Right lobe of liver (tissue), 6 donors: ENCODE measurements around the gene OSBPL3. TPM values are rescaled to one million over a fixed set of nuclear protein-coding genes. Genes with fewer than 3 reads are reported as not detected.

Experiments
- ATAC-seq, 4 donors: fragments of 200-7000 bp; cut with Tn5 transposase; one replicate each; pipeline ENCODE4 v1.9.1; 2020; ENCODE audit warnings: mild to moderate bottlenecking in 4 of 4, moderate library complexity in 4 of 4
- DNase-seq, 3 donors: peaks; one replicate each; pipeline ENCODE4 v3.0.0-alpha.2; 2020
- H3K27ac ChIP-seq, 3 donors: fragments of 200-600 bp; one replicate each; pipeline ENCODE4 v1.8.0; 2022
- H3K27me3 ChIP-seq, 2 donors: fragments of 200-600 bp; one replicate each; pipeline ENCODE4 v1.8.0; 2022
- H3K36me3 ChIP-seq, 4 donors: fragments of 200-600 bp; sonication (generic) in 1 of 4; one replicate each; pipeline versions ENCODE4 v1.5.1 to v1.8.0; 2017 to 2022; ENCODE audit warnings: control low read depth in 1 of 4
- H3K4me1 ChIP-seq, 4 donors: fragments of 200-600 bp; sonication (generic) in 1 of 4; one replicate each; pipeline versions ENCODE4 v1.5.1 to v1.8.0; 2017 to 2022; ENCODE audit warnings: control low read depth in 1 of 4
- H3K4me3 ChIP-seq, 3 donors: fragments of 200-600 bp; one replicate each; pipeline ENCODE4 v1.8.0; 2022
- H3K9me3 ChIP-seq, 4 donors: fragments of 200-600 bp; sonication (generic) in 1 of 4; one replicate each; pipeline versions ENCODE4 v1.5.1 to v1.8.0; 2017 to 2022; ENCODE audit warnings: control low read depth in 1 of 4
- POLR2A ChIP-seq: fragments of 450-650 bp; IDR thresholded peaks from one replicate; pipeline ENCODE4 v1.6.1; 2017; ENCODE audit warnings: antibody characterized with exemption, mild to moderate bottlenecking
- WGBS: methylation state at CpG from one replicate; pipeline ENCODE4 v1.1.6; 2018; ENCODE audit warnings: low coverage, low lambda C conversion rate; ENCODE audit not compliant: insufficient coverage; ENCODE audit errors: missing lambda C conversion rate; 5-methylcytosine and 5-hydroxymethylcytosine counted together
- intact Hi-C, 2 donors: fragments of 100-400 bp; cut with DNase I; formaldehyde crosslinking; loops; one replicate each; pipeline versions ENCODE4 v1.11.2 to v1.14.1; 2022
- total RNA-seq, 6 experiments: library from RNA; depleted of rRNA in 2 of 6; stranded (reverse); fragments of >200 nt in 2 of 6; fragmentation: NEBNext Ultra II Directional in 3 of 6; extraction: Animal tissue kit (Norgen Biotek cat#: 25700) in 3 of 6; gene quantifications; one replicate each; pipeline versions ENCODE4 v1.1.0 to v1.2.4, GENCODE V29; 2016 to 2023
- TF ChIP-seq, protein P1 (sequence below), 4 donors: fragments of 200-600 bp in 3 of 4; fragments of 450-650 bp in 1 of 4; IDR thresholded peaks; one replicate each; pipeline versions ENCODE4 v1.5.1 to v1.8.0; 2016 to 2022; ENCODE audit warnings: antibody characterized with exemption in 4 of 4, mild to moderate bottlenecking in 2 of 4
- donor health status: DM: no; HTN: yes; CAD: no.
- donor health status: DM: no; HTN: no; CAD: no.
- donor health status: DM: no; HTN: no; CAD: no.
- donor health status: DM: no; HTN: yes; CAD: no.
- donor health status: DM: no; HTN: yes; CAD: no.

Gene OSBPL3
- total RNA-seq, 6 experiments from 2014 or later: 0.70 to 8.2 (median 2.4) TPM

DNA sequence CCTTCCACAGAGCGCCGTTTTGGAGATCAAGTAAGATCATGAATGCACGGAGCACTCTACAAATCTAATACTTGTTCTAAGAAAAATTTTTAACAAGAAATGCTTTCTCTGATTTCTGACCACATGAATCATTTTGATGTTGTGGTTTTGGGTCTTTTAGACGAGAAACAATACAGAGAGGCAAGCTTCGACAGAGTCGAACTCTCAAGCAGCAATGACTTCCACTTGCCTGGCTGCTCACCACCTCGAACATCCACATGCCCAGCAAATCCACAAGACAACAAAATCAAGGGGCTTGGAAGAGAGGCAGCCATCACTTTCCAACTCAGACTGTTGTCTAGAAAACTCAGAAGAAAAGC is 153.3 kb downstream of the OSBPL3 start:
- Histone ChIP-seq H3K36me3 (no peaks in the 10 kb centered on the region), H3K27me3 (no peaks in the 10 kb centered on the region), H3K4me1 (no peaks in the 10 kb centered on the region), H3K9me3 (no peaks in the 10 kb centered on the region), H3K27ac (peak overlapping the region in 1 of 3 donors; percentile 37), H3K4me3 (no peak overlapping the region)
- 47% methylated on average over 6 of the region's 7 CpGs for WGBS
- intact Hi-C loops: no loop called here
- ATAC-seq (no peak), DNase-seq (no peak)
- TF ChIP-seq POLR2A: no peak
- TF ChIP-seq, protein P1, sequence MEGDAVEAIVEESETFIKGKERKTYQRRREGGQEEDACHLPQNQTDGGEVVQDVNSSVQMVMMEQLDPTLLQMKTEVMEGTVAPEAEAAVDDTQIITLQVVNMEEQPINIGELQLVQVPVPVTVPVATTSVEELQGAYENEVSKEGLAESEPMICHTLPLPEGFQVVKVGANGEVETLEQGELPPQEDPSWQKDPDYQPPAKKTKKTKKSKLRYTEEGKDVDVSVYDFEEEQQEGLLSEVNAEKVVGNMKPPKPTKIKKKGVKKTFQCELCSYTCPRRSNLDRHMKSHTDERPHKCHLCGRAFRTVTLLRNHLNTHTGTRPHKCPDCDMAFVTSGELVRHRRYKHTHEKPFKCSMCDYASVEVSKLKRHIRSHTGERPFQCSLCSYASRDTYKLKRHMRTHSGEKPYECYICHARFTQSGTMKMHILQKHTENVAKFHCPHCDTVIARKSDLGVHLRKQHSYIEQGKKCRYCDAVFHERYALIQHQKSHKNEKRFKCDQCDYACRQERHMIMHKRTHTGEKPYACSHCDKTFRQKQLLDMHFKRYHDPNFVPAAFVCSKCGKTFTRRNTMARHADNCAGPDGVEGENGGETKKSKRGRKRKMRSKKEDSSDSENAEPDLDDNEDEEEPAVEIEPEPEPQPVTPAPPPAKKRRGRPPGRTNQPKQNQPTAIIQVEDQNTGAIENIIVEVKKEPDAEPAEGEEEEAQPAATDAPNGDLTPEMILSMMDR (IDR thresholded peaks at IDR 0.05): no peak

GRCh38 chr7:24825931-24826661 is 153.9 kb downstream of the OSBPL3 start:
- no peaks in the 10 kb centered on the region for H3K9me3 ChIP-seq
- H3K4me3 ChIP-seq: no peak overlapping the region
- intact Hi-C loops: no loop called here
- TF ChIP-seq, protein P1 (IDR thresholded peaks at IDR 0.05): no peak
- no peak for TF ChIP-seq POLR2A
- H3K4me1 ChIP-seq: no peaks in the 10 kb centered on the region
- H3K27ac ChIP-seq: peak overlapping the region in 1 of 3 donors; percentile 37
- no peaks in the 10 kb centered on the region for H3K36me3 ChIP-seq
- DNase-seq (peak in 1 of 3 donors; percentile 53), ATAC-seq (peak; percentile 80 to 96 (median 84))
- no peaks in the 10 kb centered on the region for H3K27me3 ChIP-seq
- 21% methylated on average over 4 of the region's 6 CpGs for WGBS

GRCh38 chr7:24825381-24825794 is 154.6 kb downstream of the OSBPL3 start:
- Histone ChIP-seq H3K27ac (no peak overlapping the region), H3K4me1 (peaks cover 0 to 1% (median 0%) of the 10 kb centered on the region in 4 donors)

DNA sequence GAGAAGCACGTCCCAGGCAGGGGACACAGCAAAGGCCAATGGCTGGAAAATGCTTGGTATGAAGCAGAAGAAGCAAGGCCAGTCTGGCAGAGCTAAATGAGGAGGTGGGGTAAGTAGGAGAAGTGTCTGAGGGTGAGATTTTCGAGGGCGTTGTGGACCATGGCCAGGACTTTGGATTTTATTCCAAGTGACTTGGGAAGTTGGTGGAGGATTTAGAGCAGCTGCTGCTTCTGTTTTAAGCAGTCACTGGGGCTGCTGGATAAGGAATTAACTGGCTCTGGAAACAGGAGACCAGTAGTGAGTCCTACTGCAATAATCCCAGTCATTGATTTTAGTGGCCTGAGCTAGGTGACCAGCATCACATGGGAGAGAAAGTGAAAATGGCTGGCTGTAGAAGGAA is 155.1 kb downstream of the OSBPL3 start:
- Histone ChIP-seq H3K27ac (no peak overlapping the region), H3K36me3 (no peaks in the 10 kb centered on the region), H3K4me3 (no peak overlapping the region), H3K4me1 (peaks cover 0 to 4% (median 0%) of the 10 kb centered on the region in 4 donors), H3K27me3 (no peaks in the 10 kb centered on the region), H3K9me3 (no peaks in the 10 kb centered on the region)
- intact Hi-C loops: no loop called here
- ATAC-seq (no peak), DNase-seq (no peak)
- 80% methylated on average over 3 of the region's 3 CpGs for WGBS
- TF ChIP-seq, protein P1 (IDR thresholded peaks at IDR 0.05): no peak
- no peak for TF ChIP-seq POLR2A

More at GRCh38 chr7:24825381-24825794, 154.6 kb downstream of the OSBPL3 start:
- 57% methylated on average over 1 of the region's 1 CpG for WGBS
- Histone ChIP-seq H3K4me3 (no peak overlapping the region), H3K27me3 (no peaks in the 10 kb centered on the region), H3K9me3 (no peaks in the 10 kb centered on the region), H3K36me3 (no peaks in the 10 kb centered on the region)
- DNase-seq (no peak), ATAC-seq (no peak)
- TF ChIP-seq, protein P1 (IDR thresholded peaks at IDR 0.05): no peak
- TF ChIP-seq POLR2A: no peak
- intact Hi-C loops: no loop called here
